ENCODE measurements around the gene SPO11. TPM values are rescaled to one million over a fixed set of nuclear protein-coding genes. Genes with fewer than 3 reads are reported as not detected.
A peak's percentile ranks its signal among the peaks of the same experiment; 100 is the strongest.

The SPO11 gene
- total RNA-seq, 3 donors from 2014 or later = not detected

- no peak for TF ChIP-seq CTCF (IDR thresholded peaks at IDR 0.05)
- no peak for TF ChIP-seq POLR2AphosphoS5 (IDR thresholded peaks at IDR 0.05)
- Histone ChIP-seq H3K27ac (no peak overlapping the region), H3K4me3 (no peak overlapping the region), H3K27me3 (peaks cover 0 to 11% of the 10 kb centered on the region in 2 donors), H3K9me3 (no peaks in the 10 kb centered on the region), H3K36me3 (no peaks in the 10 kb centered on the region), H3K4me1 (no peaks in the 10 kb centered on the region)
- DNase-seq (ENCODE audit: low spot score in 2 of 2) = no peak
- intact Hi-C loops (cut with DNase I; ENCODE audit: low total_unique reads) = no loop called here
Observed at GRCh38 chr20:57287007-57287880, 42.4 kb upstream of the SPO11 start.

GRCh38 chr20:57287901-57288300 lies 41.7 kb upstream of the SPO11 start:
- DNase-seq (ENCODE audit: low spot score in 2 of 2) = no peak
- Histone ChIP-seq H3K9me3 (no peaks in the 10 kb centered on the region), H3K27ac (no peak overlapping the region), H3K36me3 (no peaks in the 10 kb centered on the region), H3K4me1 (no peaks in the 10 kb centered on the region), H3K27me3 (peaks cover 0 to 11% of the 10 kb centered on the region in 2 donors), H3K4me3 (no peak overlapping the region)
- intact Hi-C loops (cut with DNase I; ENCODE audit: low total_unique reads) = no loop called here
- no peak for TF ChIP-seq CTCF (IDR thresholded peaks at IDR 0.05)
- no peak for TF ChIP-seq POLR2A (IDR thresholded peaks at IDR 0.05)
- TF ChIP-seq POLR2AphosphoS5 (IDR thresholded peaks at IDR 0.05) = no peak

GRCh38 chr20:57288651-57289277 lies 40.8 kb upstream of the SPO11 start:
- TF ChIP-seq CTCF (IDR thresholded peaks at IDR 0.05) (no peak), POLR2AphosphoS5 (IDR thresholded peaks at IDR 0.05) (no peak), POLR2A (IDR thresholded peaks at IDR 0.05) (no peak)
- DNase-seq (ENCODE audit: low spot score in 2 of 2) = no peak
- no peaks in the 10 kb centered on the region for H3K9me3 ChIP-seq
- no peaks in the 10 kb centered on the region for H3K4me1 ChIP-seq
- no peak overlapping the region for H3K4me3 ChIP-seq
- H3K27me3 ChIP-seq = peaks cover 0 to 11% of the 10 kb centered on the region in 2 donors
- intact Hi-C loops (cut with DNase I; ENCODE audit: low total_unique reads) = no loop called here
- no peak overlapping the region for H3K27ac ChIP-seq
- no peaks in the 10 kb centered on the region for H3K36me3 ChIP-seq

- Histone ChIP-seq H3K27ac (peak overlapping the region in 1 of 2 donors; percentile 10), H3K9me3 (no peaks in the 10 kb centered on the region), H3K27me3 (peaks cover 0 to 11% of the 10 kb centered on the region in 2 donors), H3K4me3 (no peak overlapping the region), H3K4me1 (no peaks in the 10 kb centered on the region), H3K36me3 (no peaks in the 10 kb centered on the region)
- DNase-seq (ENCODE audit: low spot score in 2 of 2) = no peak
- intact Hi-C loops (cut with DNase I; ENCODE audit: low total_unique reads) = no loop called here
- TF ChIP-seq POLR2A (IDR thresholded peaks at IDR 0.05) (no peak), CTCF (IDR thresholded peaks at IDR 0.05) (no peak), POLR2AphosphoS5 (IDR thresholded peaks at IDR 0.05) (no peak)
Observed at GRCh38 chr20:57289391-57290177, 40.0 kb upstream of the SPO11 start.
